Activated CD4-positive, CD25-positive, alpha-beta regulatory T cell treated with anti-CD3 and anti-CD28 coated beads, Interleukin-2, amount 50 U/mL, for 16 hours (primary cell): ENCODE results near the gene PTPRK.

Experiments
- DNase-seq: peaks from one replicate; pipeline ENCODE4 v3.0.0-alpha.2; 2020; ENCODE audit warnings: low read depth, low spot score

PTPRK gene

GRCh38 chr6:128139519-128139918, 380.9 kb downstream of the PTPRK start:
- DNase-seq, result no peak

- DNase-seq, result no peak
Measured at GRCh38 chr6:128138694-128139093, 381.7 kb downstream of the PTPRK start.

- DNase-seq, result no peak
Measured at GRCh38 chr6:128135325-128135724, 385.1 kb downstream of the PTPRK start.

- DNase-seq, result no peak
Measured at GRCh38 chr6:128131566-128131965, 388.8 kb downstream of the PTPRK start.

- DNase-seq, result no peak
Measured at GRCh38 chr6:128131036-128131435, 389.4 kb downstream of the PTPRK start.

GRCh38 chr6:128129679-128130078, 390.7 kb downstream of the PTPRK start:
- DNase-seq, result no peak

GRCh38 chr6:128127650-128128049, 392.7 kb downstream of the PTPRK start:
- DNase-seq, result no peak

- no peak for DNase-seq
Measured at GRCh38 chr6:128124713-128125112, 395.7 kb downstream of the PTPRK start.

GRCh38 chr6:128121610-128122009, 398.8 kb downstream of the PTPRK start:
- DNase-seq, result no peak

- no peak for DNase-seq
Measured at GRCh38 chr6:128121190-128121589, 399.2 kb downstream of the PTPRK start.

- DNase-seq, result no peak
Measured at GRCh38 chr6:128118401-128118800, 402.0 kb downstream of the PTPRK start.

- DNase-seq, result no peak
Measured at GRCh38 chr6:128117916-128118315, 402.5 kb downstream of the PTPRK start.

GRCh38 chr6:128114164-128114563, 406.2 kb downstream of the PTPRK start:
- DNase-seq, result no peak

GRCh38 chr6:128112494-128112893, 407.9 kb downstream of the PTPRK start:
- no peak for DNase-seq

GRCh38 chr6:128111096-128111495, 409.3 kb downstream of the PTPRK start:
- no peak for DNase-seq

GRCh38 chr6:128107682-128108081, 412.7 kb downstream of the PTPRK start:
- DNase-seq, result no peak

GRCh38 chr6:128099571-128100197, 420.7 kb downstream of the PTPRK start:
- no peak for DNase-seq

GRCh38 chr6:128098000-128098581, 422.3 kb downstream of the PTPRK start:
- DNase-seq, result no peak

GRCh38 chr6:128097009-128097408, 423.4 kb downstream of the PTPRK start:
- DNase-seq, result no peak

GRCh38 chr6:128095362-128095761, 425.0 kb downstream of the PTPRK start:
- DNase-seq, result no peak

GRCh38 chr6:128079021-128079420, 441.4 kb downstream of the PTPRK start:
- DNase-seq, result no peak

GRCh38 chr6:128078276-128078675, 442.1 kb downstream of the PTPRK start:
- no peak for DNase-seq

GRCh38 chr6:128076843-128077242, 443.6 kb downstream of the PTPRK start:
- DNase-seq, result no peak

- no peak for DNase-seq
Measured at GRCh38 chr6:128074567-128074966, 445.8 kb downstream of the PTPRK start.
